Right lobe of liver (tissue), 4 donors: ENCODE results near the gene IRAK1.

Experiments
- POLR2A ChIP-seq: fragments of 450-650 bp; IDR thresholded peaks from one replicate; pipeline ENCODE4 v1.6.1; 2017; ENCODE audit warnings: antibody characterized with exemption, mild to moderate bottlenecking
- TF ChIP-seq, protein P1 (sequence below), 4 donors: fragments of 200-600 bp in 3 of 4; fragments of 450-650 bp in 1 of 4; IDR thresholded peaks; one replicate each; pipeline versions ENCODE4 v1.5.1 to v1.8.0; 2016 to 2022; ENCODE audit warnings: antibody characterized with exemption in 4 of 4, mild to moderate bottlenecking in 2 of 4
- donor health status: DM: no; HTN: no; CAD: no.
- donor health status: DM: no; HTN: no; CAD: no.
- donor health status: DM: no; HTN: yes; CAD: no.

DNA sequence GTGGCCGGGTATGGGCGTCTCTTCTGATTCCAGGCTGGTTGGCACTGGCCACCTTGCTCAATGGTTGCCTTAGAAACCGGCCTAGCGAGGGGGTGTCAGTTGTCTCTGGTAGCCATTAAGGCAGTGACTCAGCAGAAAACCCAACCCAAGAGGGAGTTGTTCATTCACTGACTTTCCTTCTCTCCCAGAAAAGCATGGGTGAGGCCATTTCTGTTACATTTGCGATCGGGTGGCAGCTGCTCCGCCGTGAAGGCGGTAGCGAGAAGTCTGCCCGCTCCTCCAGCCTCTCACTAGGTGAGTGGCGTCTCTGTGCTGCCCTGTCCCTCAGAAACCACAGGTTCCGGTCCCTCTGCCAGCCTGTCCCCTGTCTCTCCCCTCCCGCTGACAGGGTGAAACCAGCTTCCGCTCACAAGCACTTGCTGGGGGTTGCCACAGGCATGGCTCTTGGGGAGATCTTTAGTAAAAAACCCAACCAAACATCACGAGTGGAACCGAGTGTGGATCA lies 17.4 kb downstream of the IRAK1 start:
- TF ChIP-seq, protein P1, sequence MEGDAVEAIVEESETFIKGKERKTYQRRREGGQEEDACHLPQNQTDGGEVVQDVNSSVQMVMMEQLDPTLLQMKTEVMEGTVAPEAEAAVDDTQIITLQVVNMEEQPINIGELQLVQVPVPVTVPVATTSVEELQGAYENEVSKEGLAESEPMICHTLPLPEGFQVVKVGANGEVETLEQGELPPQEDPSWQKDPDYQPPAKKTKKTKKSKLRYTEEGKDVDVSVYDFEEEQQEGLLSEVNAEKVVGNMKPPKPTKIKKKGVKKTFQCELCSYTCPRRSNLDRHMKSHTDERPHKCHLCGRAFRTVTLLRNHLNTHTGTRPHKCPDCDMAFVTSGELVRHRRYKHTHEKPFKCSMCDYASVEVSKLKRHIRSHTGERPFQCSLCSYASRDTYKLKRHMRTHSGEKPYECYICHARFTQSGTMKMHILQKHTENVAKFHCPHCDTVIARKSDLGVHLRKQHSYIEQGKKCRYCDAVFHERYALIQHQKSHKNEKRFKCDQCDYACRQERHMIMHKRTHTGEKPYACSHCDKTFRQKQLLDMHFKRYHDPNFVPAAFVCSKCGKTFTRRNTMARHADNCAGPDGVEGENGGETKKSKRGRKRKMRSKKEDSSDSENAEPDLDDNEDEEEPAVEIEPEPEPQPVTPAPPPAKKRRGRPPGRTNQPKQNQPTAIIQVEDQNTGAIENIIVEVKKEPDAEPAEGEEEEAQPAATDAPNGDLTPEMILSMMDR (IDR thresholded peaks at IDR 0.05) = no peak
- no peak for TF ChIP-seq POLR2A
